Activated CD4-positive, alpha-beta T cell treated with anti-CD3 and anti-CD28 coated beads, Interleukin-2, amount 50 U/mL, for 48 hours (primary cell): Measurements from ENCODE around the gene POLH.
"Not testable (repeated sequence)": the region's sequence is repeated elsewhere in the genome, so short reads cannot be mapped to it uniquely, and the experiment has no call there.

Experiments used
- DNase-seq, 2 experiments: peaks; one replicate each; pipeline ENCODE4 v3.0.0-alpha.2; 2020

The POLH gene

GRCh38 chr6:43634702-43635303 is 58.8 kb downstream of the POLH start:
- no peak for DNase-seq

- DNase-seq = peak; percentile 88 to 92
These were observed 59.7 kb downstream of the POLH start, which contains the start of gene MAD2L1BP for GRCh38 chr6:43635387-43636307. TSS of gene MAD2L1BP (plus strand) at chr6:43635840. CDS start at chr6:43635876, 36 bp downstream.

- DNase-seq = peak; percentile 5 to 25
These were observed 60.3 kb downstream of the POLH start for GRCh38 chr6:43636308-43636659.

GRCh38 chr6:43639984-43640800 is 64.2 kb downstream of the POLH start:
- DNase-seq = no peak

- DNase-seq = peak; percentile 72 to 79
These were observed 69.1 kb downstream of the POLH start, which contains the start of gene RSPH9 for GRCh38 chr6:43644940-43645612. TSS of gene RSPH9 (plus strand) at chr6:43645036. CDS start at chr6:43645099, 63 bp downstream.

- DNase-seq = no peak
These were observed 69.6 kb downstream of the POLH start for GRCh38 chr6:43645613-43645964.

- DNase-seq = no peak
These were observed 71.6 kb downstream of the POLH start for GRCh38 chr6:43647613-43648012.

- DNase-seq = no peak
These were observed 72.3 kb downstream of the POLH start for GRCh38 chr6:43648248-43648647.

GRCh38 chr6:43652822-43653221 is 76.8 kb downstream of the POLH start:
- DNase-seq = not testable (repeated sequence)

GRCh38 chr6:43657221-43657802 is 81.3 kb downstream of the POLH start:
- no peak for DNase-seq

GRCh38 chr6:43658161-43658560 is 82.2 kb downstream of the POLH start:
- DNase-seq = no peak

GRCh38 chr6:43662948-43663347 is 87.0 kb downstream of the POLH start:
- DNase-seq = not testable (repeated sequence)
